Measurements from ENCODE around the gene DNLZ.

- TF ChIP-seq CTCF (IDR thresholded peaks at IDR 0.05), result no peak
- no peak for TF ChIP-seq POLR2A (IDR thresholded peaks at IDR 0.05)
Measured at GRCh38 chr9:136378170-136379002, 14.8 kb upstream of the DNLZ start.
